ENCODE data around the gene ZFYVE1.
"Not testable (repeated sequence)": the region's sequence is repeated elsewhere in the genome, so short reads cannot be mapped to it uniquely, and the experiment has no call there.

ZFYVE1 gene, protein sequence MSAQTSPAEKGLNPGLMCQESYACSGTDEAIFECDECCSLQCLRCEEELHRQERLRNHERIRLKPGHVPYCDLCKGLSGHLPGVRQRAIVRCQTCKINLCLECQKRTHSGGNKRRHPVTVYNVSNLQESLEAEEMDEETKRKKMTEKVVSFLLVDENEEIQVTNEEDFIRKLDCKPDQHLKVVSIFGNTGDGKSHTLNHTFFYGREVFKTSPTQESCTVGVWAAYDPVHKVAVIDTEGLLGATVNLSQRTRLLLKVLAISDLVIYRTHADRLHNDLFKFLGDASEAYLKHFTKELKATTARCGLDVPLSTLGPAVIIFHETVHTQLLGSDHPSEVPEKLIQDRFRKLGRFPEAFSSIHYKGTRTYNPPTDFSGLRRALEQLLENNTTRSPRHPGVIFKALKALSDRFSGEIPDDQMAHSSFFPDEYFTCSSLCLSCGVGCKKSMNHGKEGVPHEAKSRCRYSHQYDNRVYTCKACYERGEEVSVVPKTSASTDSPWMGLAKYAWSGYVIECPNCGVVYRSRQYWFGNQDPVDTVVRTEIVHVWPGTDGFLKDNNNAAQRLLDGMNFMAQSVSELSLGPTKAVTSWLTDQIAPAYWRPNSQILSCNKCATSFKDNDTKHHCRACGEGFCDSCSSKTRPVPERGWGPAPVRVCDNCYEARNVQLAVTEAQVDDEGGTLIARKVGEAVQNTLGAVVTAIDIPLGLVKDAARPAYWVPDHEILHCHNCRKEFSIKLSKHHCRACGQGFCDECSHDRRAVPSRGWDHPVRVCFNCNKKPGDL

GRCh38 chr14:73026845-73027542 lies at the start of gene ZFYVE1:
Gene ZFYVE1, minus strand, starts transcription at chr14:73027106. Its CDS starts 2,598 bp downstream, at chr14:73024508.
- Mint-ChIP-seq H3K4me3 (peak within 1 kb of the TSS; percentile 94), H3K4me1 (ENCODE audit: low read depth) (peaks cover 42% of the 10 kb centered on the region), H3K36me3 (ENCODE audit: low read depth) (peaks cover 35% of the 10 kb centered on the region), H3K27ac (peak within 1 kb of the TSS; percentile 91), H3K9me3 (no peaks in the 10 kb centered on the region), H3K27me3 (no peaks in the 10 kb centered on the region)
- intact Hi-C loops (cut with micrococcal nuclease) = loop anchor here (1.0 kb wide), 1 partner anchor 31 kb away; the partner anchor contains the start of gene RBM25

DNA sequence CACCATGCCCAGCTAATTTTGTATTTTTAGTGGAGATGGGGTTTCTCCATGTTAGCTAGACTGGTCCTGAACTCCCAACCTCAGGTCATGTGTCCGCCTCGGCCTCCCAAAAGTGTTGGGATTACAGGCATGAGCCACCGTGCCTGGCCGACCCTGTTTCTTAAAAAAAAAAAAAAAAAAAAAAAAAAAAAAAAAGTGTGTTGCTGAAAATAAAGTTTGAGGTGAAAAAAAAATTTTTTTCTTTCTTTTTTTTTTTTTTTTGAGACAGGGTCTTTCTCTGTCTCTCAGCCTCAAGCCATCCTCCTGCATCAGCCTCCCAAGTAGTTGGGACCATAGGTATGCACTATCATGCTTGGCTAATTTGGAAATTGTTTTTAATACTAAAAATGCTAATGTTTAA lies 42.7 kb upstream of the ZFYVE1 start:
- H3K27me3 Mint-ChIP-seq = no peaks in the 10 kb centered on the region
- no peak overlapping the region for H3K4me3 Mint-ChIP-seq
- H3K9me3 Mint-ChIP-seq = no peaks in the 10 kb centered on the region
- H3K36me3 Mint-ChIP-seq (ENCODE audit: low read depth) = peaks cover 89% of the 10 kb centered on the region
- no peaks in the 10 kb centered on the region for H3K4me1 Mint-ChIP-seq (ENCODE audit: low read depth)
- no peak overlapping the region for H3K27ac Mint-ChIP-seq
- intact Hi-C loops (cut with micrococcal nuclease) = no loop called here

GRCh38 chr14:73058922-73059673 lies 32.2 kb upstream of the ZFYVE1 start:
- peaks cover 32% of the 10 kb centered on the region for H3K36me3 Mint-ChIP-seq (ENCODE audit: low read depth)
- no peak overlapping the region for H3K4me3 Mint-ChIP-seq
- no peaks in the 10 kb centered on the region for H3K9me3 Mint-ChIP-seq
- no peak overlapping the region for H3K27ac Mint-ChIP-seq
- intact Hi-C loops (cut with micrococcal nuclease) = loop anchor here (1.0 to 2.0 kb wide), 2 partner anchors 32 to 78 kb away; partner anchors contain the start of genes PSEN1 and ZFYVE1
- H3K27me3 Mint-ChIP-seq = no peaks in the 10 kb centered on the region
- H3K4me1 Mint-ChIP-seq (ENCODE audit: low read depth) = peaks cover 20% of the 10 kb centered on the region

DNA sequence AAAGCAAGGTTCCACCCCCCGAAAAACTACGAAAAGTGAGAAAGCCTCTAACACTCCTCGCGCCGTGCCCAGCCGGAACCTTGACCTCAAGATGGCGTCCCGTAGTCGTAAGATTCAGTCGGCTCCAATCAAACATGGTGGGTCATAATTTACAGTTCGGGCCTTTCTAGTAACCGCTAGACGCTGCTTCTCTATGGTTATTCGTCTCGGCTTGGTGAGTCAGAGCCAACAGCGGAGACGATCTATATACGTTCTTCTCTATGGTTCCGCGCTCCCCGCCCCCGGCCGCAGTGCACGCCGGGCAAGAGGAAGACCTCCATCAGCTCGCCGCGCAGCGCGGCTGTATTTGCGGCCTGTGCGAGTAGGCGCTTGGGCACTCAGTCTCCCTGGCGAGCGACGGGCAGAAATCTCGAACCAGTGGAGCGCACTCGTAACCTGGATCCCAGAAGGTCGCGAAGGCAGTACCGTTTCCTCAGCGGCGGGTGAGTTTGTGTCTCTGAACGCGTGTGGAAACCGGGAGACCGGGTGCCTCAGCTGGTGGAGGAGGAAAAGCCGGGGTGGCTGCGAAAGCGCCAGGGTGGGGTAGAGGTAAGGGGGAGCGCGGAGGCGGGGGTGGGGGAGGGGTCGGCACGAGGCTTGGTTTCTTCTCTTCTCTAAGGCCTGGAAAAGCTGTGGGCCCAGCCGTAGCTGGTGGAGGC lies 31.5 kb upstream of the ZFYVE1 start, which contains the start of gene RBM25:
Gene RBM25, plus strand, starts transcription at position 311 of the 698 bp plus-strand sequence. CDS start 13,108 bp downstream, outside the sequence.
- H3K4me1 Mint-ChIP-seq (ENCODE audit: low read depth) = peaks cover 13% of the 10 kb centered on the region
- no peak within 1 kb of the TSS for H3K27ac Mint-ChIP-seq
- H3K27me3 Mint-ChIP-seq = no peaks in the 10 kb centered on the region
- H3K9me3 Mint-ChIP-seq = no peaks in the 10 kb centered on the region
- H3K36me3 Mint-ChIP-seq (ENCODE audit: low read depth) = peaks cover 25% of the 10 kb centered on the region
- H3K4me3 Mint-ChIP-seq = no peak within 1 kb of the TSS
- intact Hi-C loops (cut with micrococcal nuclease) = loop anchor here (1.0 to 2.0 kb wide), 2 partner anchors 31 to 78 kb away; partner anchors contain the start of genes PSEN1 and ZFYVE1

GRCh38 chr14:73057944-73058223 lies 31.0 kb upstream of the ZFYVE1 start:
- intact Hi-C loops (cut with micrococcal nuclease) = loop anchor here (1.0 to 2.0 kb wide), 2 partner anchors 31 to 79 kb away; partner anchors contain the start of genes PSEN1 and ZFYVE1
- Mint-ChIP-seq H3K27ac (no peak overlapping the region), H3K36me3 (ENCODE audit: low read depth) (peaks cover 20% of the 10 kb centered on the region), H3K27me3 (no peaks in the 10 kb centered on the region), H3K4me3 (no peak overlapping the region), H3K9me3 (no peaks in the 10 kb centered on the region), H3K4me1 (ENCODE audit: low read depth) (peaks cover 13% of the 10 kb centered on the region)

DNA sequence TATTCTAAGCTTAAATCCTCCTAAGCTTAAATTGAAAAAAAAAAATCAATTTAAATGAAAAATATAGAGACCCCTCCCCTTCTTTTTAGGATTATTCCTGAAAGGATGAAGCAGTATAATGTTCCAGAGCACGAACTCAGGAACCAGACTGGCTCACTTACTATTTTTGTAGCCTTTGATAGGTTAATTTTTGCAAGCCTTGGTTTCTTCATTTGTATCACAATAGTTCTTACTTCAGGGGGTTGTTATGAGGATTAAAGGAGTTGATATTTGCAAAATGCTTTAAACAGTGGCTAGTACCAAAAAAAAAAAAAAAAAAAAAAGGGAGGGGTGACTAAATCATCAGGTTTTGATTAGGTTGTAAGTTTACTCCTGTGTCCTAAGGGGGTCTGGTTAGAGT lies 28.3 kb upstream of the ZFYVE1 start:
- no peak overlapping the region for H3K27ac Mint-ChIP-seq
- intact Hi-C loops (cut with micrococcal nuclease) = no loop called here
- H3K4me1 Mint-ChIP-seq (ENCODE audit: low read depth) = no peaks in the 10 kb centered on the region
- no peaks in the 10 kb centered on the region for H3K27me3 Mint-ChIP-seq
- H3K9me3 Mint-ChIP-seq = no peaks in the 10 kb centered on the region
- no peaks in the 10 kb centered on the region for H3K36me3 Mint-ChIP-seq (ENCODE audit: low read depth)
- H3K4me3 Mint-ChIP-seq = no peak overlapping the region

- H3K27me3 Mint-ChIP-seq = no peaks in the 10 kb centered on the region
- H3K4me1 Mint-ChIP-seq (ENCODE audit: low read depth) = no peaks in the 10 kb centered on the region
- intact Hi-C loops (cut with micrococcal nuclease) = no loop called here
- no peak overlapping the region for H3K4me3 Mint-ChIP-seq
- no peak overlapping the region for H3K27ac Mint-ChIP-seq
- H3K9me3 Mint-ChIP-seq = no peaks in the 10 kb centered on the region
- no peaks in the 10 kb centered on the region for H3K36me3 Mint-ChIP-seq (ENCODE audit: low read depth)
Measured at GRCh38 chr14:73049428-73049827, 22.5 kb upstream of the ZFYVE1 start.

DNA sequence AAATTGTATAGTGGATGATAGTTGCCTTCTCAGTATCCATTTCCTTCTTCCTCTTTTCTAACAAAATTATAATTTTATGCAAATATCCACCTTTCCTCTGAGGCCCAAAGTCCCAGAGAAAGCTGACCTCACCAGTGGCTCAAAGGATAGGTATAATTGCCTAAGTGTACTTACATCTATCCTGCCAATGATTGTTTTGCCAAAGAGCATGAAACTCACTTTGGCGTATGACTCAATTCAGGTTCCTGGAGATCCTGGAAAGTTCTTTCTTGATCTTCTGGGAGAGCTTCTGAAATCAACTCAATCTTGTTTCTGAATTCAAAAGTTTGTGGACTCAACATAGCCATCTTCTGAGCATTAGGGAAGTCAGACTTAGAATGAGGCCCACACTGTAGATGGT lies 20.9 kb upstream of the ZFYVE1 start:
- no peaks in the 10 kb centered on the region for H3K36me3 Mint-ChIP-seq (ENCODE audit: low read depth)
- no peaks in the 10 kb centered on the region for H3K4me1 Mint-ChIP-seq (ENCODE audit: low read depth)

DNA sequence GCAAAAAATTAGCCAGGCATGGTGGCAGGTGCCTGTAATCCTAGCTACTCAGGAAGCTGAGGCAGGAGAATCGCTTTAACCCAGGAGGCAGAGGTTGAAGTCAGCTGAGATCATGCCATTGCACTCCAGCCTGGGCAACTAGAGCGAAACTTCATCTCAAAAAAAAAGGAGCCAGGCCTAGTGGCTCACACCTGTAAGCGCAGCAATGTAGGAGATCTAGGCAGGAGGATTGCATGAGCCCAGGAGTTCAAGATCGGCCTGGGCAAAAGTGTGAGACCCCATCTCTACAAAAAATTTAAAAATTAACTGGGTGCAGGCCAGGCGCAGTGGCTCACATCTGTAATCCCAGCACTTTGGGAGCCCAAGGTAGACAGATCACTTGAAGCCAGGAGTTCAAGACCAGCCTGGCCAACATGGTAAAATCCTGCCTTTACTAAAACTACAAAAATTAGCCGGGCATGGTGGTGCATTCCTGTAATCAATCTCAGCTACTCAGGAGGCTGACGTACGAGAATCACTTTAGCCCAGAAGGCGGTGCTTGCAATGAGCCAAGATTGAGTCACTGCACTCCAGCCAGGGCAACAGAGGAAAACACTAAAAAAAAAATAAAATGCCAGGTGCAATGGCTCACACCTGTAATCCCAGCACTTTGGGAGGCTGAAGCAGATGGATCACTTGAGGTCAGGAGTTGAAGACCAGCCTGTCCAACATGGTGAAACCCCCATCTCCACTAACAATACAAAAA lies 10.0 kb upstream of the ZFYVE1 start:
- H3K4me3 Mint-ChIP-seq; H3K36me3 Mint-ChIP-seq (ENCODE audit: low read depth); H3K27ac Mint-ChIP-seq; H3K4me1 Mint-ChIP-seq (ENCODE audit: low read depth); H3K27me3 Mint-ChIP-seq; H3K9me3 Mint-ChIP-seq; intact Hi-C loops (cut with micrococcal nuclease): not testable (repeated sequence)

More for the DNA sequence above, 20.9 kb upstream of the ZFYVE1 start:
- no peak overlapping the region for H3K4me3 Mint-ChIP-seq
- H3K27me3 Mint-ChIP-seq = no peaks in the 10 kb centered on the region
- no peak overlapping the region for H3K27ac Mint-ChIP-seq
- no peaks in the 10 kb centered on the region for H3K9me3 Mint-ChIP-seq
- intact Hi-C loops (cut with micrococcal nuclease) = no loop called here

GRCh38 chr14:73027984-73028383 lies 1.1 kb upstream of the ZFYVE1 start:
- Mint-ChIP-seq H3K9me3 (no peaks in the 10 kb centered on the region), H3K36me3 (ENCODE audit: low read depth) (peaks cover 26% of the 10 kb centered on the region), H3K27ac (no peak overlapping the region), H3K4me3 (no peak overlapping the region), H3K27me3 (no peaks in the 10 kb centered on the region), H3K4me1 (ENCODE audit: low read depth) (peaks cover 34% of the 10 kb centered on the region)
- intact Hi-C loops (cut with micrococcal nuclease) = loop anchor here (1.0 kb wide), 1 partner anchor 30 kb away; the partner anchor contains the start of gene RBM25

DNA sequence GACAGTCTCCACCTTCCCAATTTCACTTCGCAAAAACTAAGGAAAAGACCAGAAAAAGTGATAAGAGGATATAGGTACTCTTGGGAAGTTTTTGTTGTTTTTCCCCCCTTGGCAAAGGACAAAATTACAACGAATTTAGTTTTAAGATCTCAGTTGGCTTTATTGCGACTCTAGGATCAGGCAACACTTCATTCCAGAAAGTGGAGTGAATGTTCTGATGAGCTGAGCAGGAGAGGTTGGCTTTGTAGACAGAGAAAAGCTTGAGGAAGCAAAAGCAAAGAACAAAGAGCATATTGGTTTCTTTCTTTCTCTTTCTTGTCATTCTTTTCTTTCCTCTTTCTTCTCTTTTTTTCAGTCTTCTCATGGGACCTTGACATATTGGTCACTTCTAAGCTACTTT lies 640 bp upstream of the ZFYVE1 start:
- no peaks in the 10 kb centered on the region for H3K9me3 Mint-ChIP-seq
- H3K4me1 Mint-ChIP-seq (ENCODE audit: low read depth) = peaks cover 38% of the 10 kb centered on the region
- H3K36me3 Mint-ChIP-seq (ENCODE audit: low read depth) = peaks cover 31% of the 10 kb centered on the region
- no peaks in the 10 kb centered on the region for H3K27me3 Mint-ChIP-seq
- intact Hi-C loops (cut with micrococcal nuclease) = loop anchor here (1.0 kb wide), 1 partner anchor 31 kb away; the partner anchor contains the start of gene RBM25
- peak overlapping the region; percentile 91 for H3K27ac Mint-ChIP-seq
- peak overlapping the region; percentile 94 for H3K4me3 Mint-ChIP-seq

- intact Hi-C loops (cut with micrococcal nuclease) = no loop called here
- H3K4me3 Mint-ChIP-seq = peak overlapping the region; percentile 94
- peaks cover 46% of the 10 kb centered on the region for H3K4me1 Mint-ChIP-seq (ENCODE audit: low read depth)
- H3K27me3 Mint-ChIP-seq = no peaks in the 10 kb centered on the region
- no peaks in the 10 kb centered on the region for H3K9me3 Mint-ChIP-seq
- peaks cover 40% of the 10 kb centered on the region for H3K36me3 Mint-ChIP-seq (ENCODE audit: low read depth)
- peak overlapping the region; percentile 91 for H3K27ac Mint-ChIP-seq
Measured at GRCh38 chr14:73026243-73026844, 562 bp downstream of the ZFYVE1 start.
